ENCODE results near the gene ACBD6.

- TF ChIP-seq POLR2AphosphoS5 (IDR thresholded peaks at IDR 0.05): no peak
- TF ChIP-seq POLR2A (IDR thresholded peaks at IDR 0.05): no peak
- TF ChIP-seq CTCF (IDR thresholded peaks at IDR 0.05): no peak
These were observed 100.4 kb downstream of the ACBD6 start for GRCh38 chr1:180402001-180402400.

Measured in stomach (tissue), 4 donors.